ENCODE data around the gene STK32B.

Gene STK32B

DNA sequence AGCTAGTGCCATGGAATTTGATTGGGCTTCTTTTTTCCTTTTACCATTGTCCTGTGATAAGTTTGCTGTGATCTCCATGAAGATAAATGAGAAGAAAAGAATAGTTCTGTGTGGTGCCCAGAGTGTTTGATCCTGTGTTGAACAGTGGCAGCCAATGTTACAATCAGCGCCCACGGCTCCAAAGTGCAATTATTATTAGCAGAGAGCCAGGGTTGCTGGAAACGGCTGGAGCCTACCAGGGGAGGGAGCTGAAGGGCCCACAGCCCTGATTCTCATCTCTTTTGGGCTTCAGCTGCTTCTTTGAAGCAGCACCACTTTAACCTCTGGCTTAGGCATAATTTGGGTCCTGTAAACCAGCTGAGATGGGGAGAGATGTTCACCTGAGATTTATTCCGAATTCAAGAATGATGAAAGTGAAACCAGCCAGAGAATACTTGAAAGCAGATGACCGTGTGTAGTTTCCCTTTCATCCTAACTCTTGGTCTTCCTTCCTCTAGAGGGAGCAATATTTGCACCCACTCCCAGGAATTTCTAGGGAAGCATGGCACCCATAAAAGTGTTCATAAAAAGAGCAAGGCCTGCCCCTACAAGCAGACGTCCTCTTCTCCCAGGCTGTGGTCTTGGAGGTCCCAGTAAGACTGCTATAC lies 358.8 kb downstream of the STK32B start:
- no peak overlapping the region for H3K27ac ChIP-seq
- TF ChIP-seq, protein P1, sequence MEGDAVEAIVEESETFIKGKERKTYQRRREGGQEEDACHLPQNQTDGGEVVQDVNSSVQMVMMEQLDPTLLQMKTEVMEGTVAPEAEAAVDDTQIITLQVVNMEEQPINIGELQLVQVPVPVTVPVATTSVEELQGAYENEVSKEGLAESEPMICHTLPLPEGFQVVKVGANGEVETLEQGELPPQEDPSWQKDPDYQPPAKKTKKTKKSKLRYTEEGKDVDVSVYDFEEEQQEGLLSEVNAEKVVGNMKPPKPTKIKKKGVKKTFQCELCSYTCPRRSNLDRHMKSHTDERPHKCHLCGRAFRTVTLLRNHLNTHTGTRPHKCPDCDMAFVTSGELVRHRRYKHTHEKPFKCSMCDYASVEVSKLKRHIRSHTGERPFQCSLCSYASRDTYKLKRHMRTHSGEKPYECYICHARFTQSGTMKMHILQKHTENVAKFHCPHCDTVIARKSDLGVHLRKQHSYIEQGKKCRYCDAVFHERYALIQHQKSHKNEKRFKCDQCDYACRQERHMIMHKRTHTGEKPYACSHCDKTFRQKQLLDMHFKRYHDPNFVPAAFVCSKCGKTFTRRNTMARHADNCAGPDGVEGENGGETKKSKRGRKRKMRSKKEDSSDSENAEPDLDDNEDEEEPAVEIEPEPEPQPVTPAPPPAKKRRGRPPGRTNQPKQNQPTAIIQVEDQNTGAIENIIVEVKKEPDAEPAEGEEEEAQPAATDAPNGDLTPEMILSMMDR (IDR thresholded peaks at IDR 0.05), result peak; percentile 23
- TF ChIP-seq ZFX (IDR thresholded peaks at IDR 0.05; ENCODE audit: borderline replicate concordance), result no peak

DNA sequence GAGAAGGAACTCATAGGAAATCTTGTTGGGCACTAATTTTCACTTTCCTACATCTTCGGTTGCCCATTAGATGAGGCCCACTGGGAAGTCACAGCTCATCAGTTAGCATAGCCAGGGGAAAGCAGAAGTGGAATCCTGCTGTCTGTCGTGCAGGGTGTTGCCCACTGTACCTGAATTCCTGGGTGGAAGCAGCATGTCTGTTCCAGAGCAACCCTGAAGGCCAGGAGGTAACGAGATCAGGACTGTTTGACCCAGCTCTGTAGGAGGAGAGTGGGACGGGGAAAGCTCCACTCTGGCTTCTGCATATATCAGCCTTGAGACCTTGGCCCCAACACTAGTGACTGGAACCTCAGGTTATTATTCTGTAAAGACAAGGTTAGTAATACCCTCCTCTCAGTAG lies 361.0 kb downstream of the STK32B start:
- no peak overlapping the region for H3K27ac ChIP-seq
- TF ChIP-seq, protein P1 (IDR thresholded peaks at IDR 0.05), result no peak
- TF ChIP-seq ZFX (IDR thresholded peaks at IDR 0.05; ENCODE audit: borderline replicate concordance), result no peak

GRCh38 chr4:5412751-5413150 lies 361.5 kb downstream of the STK32B start:
- TF ChIP-seq, protein P1 (IDR thresholded peaks at IDR 0.05), result no peak
- TF ChIP-seq ZFX (IDR thresholded peaks at IDR 0.05; ENCODE audit: borderline replicate concordance), result no peak
- no peak overlapping the region for H3K27ac ChIP-seq

- no peak for TF ChIP-seq ZFX (IDR thresholded peaks at IDR 0.05; ENCODE audit: borderline replicate concordance)
- TF ChIP-seq, protein P1 (IDR thresholded peaks at IDR 0.05), result no peak
- no peak overlapping the region for H3K27ac ChIP-seq
Measured at GRCh38 chr4:5416637-5417036, 365.4 kb downstream of the STK32B start.

DNA sequence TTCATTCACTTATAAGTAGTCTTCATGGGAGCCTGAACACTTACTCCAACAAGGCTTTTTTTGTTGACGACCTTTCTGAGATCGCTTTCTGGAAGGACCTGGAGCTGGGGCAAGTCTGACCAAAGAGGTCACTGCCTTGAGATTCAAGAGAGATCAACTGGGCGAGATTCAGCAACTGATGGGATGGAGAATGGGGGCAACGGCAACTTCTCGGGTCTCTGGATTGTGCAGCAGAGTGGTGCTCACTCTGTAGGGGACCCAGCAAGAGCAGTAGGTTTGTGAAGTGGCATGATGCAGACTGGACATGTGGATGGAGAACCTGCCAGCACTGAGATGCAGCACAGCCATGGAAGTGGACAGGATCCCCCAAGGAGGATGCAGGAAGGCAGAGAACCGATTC lies 369.0 kb downstream of the STK32B start:
- TF ChIP-seq ZFX (IDR thresholded peaks at IDR 0.05; ENCODE audit: borderline replicate concordance), result no peak
- TF ChIP-seq, protein P1 (IDR thresholded peaks at IDR 0.05), result no peak

GRCh38 chr4:5421416-5421815 lies 370.1 kb downstream of the STK32B start:
- no peak for TF ChIP-seq ZFX (IDR thresholded peaks at IDR 0.05; ENCODE audit: borderline replicate concordance)
- TF ChIP-seq, protein P1 (IDR thresholded peaks at IDR 0.05), result no peak
- no peak overlapping the region for H3K27ac ChIP-seq

More for the DNA sequence above, 369.0 kb downstream of the STK32B start:
- H3K27ac ChIP-seq, result no peak overlapping the region

DNA sequence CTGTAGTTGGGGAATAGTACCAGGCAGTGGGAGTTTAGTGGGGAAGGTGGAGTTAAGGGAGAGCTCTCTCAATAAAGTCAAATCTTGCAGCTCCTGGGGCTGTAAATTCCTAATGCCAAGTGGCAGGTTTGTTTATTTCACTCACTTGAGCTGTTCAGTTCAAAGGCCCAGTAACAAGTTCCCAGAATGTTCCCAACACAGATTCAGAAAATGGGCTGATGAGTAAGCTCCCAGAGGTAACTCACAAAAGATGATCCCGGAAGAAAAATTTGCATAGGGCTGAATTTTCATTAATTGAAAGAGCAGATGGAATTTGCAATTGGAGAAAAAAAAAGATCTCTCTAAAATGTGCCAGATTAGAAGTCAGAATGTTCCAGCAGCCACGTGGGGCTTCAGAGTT lies 370.9 kb downstream of the STK32B start:
- H3K27ac ChIP-seq, result no peak overlapping the region
- TF ChIP-seq ZFX (IDR thresholded peaks at IDR 0.05; ENCODE audit: borderline replicate concordance), result no peak
- TF ChIP-seq, protein P1 (IDR thresholded peaks at IDR 0.05), result no peak

Measured in 22Rv1 (cell line).